HG02943 (cell line): ENCODE results near the gene SBNO2.

ENCODE experiments used
- ATAC-seq: cut with Tn5 transposase; IDR thresholded peaks from one replicate; pipeline ENCODE4 v1.9.1; 2021; ENCODE audit warnings: mild to moderate bottlenecking, low read depth, moderate library complexity; ENCODE audit not compliant: unreplicated experiment

Gene SBNO2

GRCh38 chr19:1108291-1109031, 65.6 kb downstream of the SBNO2 start:
- ATAC-seq: no peak

- no peak for ATAC-seq
These were observed 66.3 kb downstream of the SBNO2 start for GRCh38 chr19:1107661-1108261.

- ATAC-seq: no peak
These were observed 67.0 kb downstream of the SBNO2 start for GRCh38 chr19:1106841-1107660.

GRCh38 chr19:1105873-1106840, 67.9 kb downstream of the SBNO2 start:
- ATAC-seq: no peak

- no peak for ATAC-seq
These were observed 68.8 kb downstream of the SBNO2 start for GRCh38 chr19:1105008-1105872.

- no peak for ATAC-seq
These were observed 69.6 kb downstream of the SBNO2 start for GRCh38 chr19:1104311-1105007.

- peak; percentile 51 for ATAC-seq
These were observed 70.3 kb downstream of the SBNO2 start, which contains the start of gene GPX4 for GRCh38 chr19:1103708-1104310. GPX4 (plus strand) TSS chr19:1103994; CDS start chr19:1104044, 50 bp downstream.

- ATAC-seq: peak; percentile 0
These were observed 70.8 kb downstream of the SBNO2 start for GRCh38 chr19:1103132-1103707.

GRCh38 chr19:1102407-1103131, 71.5 kb downstream of the SBNO2 start:
- no peak for ATAC-seq

GRCh38 chr19:1101337-1101698, 72.8 kb downstream of the SBNO2 start:
- ATAC-seq: no peak

- no peak for ATAC-seq
These were observed 75.7 kb downstream of the SBNO2 start for GRCh38 chr19:1098177-1099051.

- ATAC-seq: no peak
These were observed 76.3 kb downstream of the SBNO2 start for GRCh38 chr19:1097810-1098176.

GRCh38 chr19:1094978-1095701, 78.9 kb downstream of the SBNO2 start, which contains the start of gene POLR2E:
POLR2E (minus strand) TSS chr19:1095375; CDS start chr19:1095315, 60 bp downstream.
- peak; percentile 77 for ATAC-seq

GRCh38 chr19:1094655-1094977, 79.5 kb downstream of the SBNO2 start:
- ATAC-seq: no peak

GRCh38 chr19:1093811-1094553, 80.1 kb downstream of the SBNO2 start:
- ATAC-seq: no peak
